Measurements from ENCODE around the gene KIF1C.
"Not testable (repeated sequence)": the region's sequence is repeated elsewhere in the genome, so short reads cannot be mapped to it uniquely, and the experiment has no call there.

Gene KIF1C

DNA sequence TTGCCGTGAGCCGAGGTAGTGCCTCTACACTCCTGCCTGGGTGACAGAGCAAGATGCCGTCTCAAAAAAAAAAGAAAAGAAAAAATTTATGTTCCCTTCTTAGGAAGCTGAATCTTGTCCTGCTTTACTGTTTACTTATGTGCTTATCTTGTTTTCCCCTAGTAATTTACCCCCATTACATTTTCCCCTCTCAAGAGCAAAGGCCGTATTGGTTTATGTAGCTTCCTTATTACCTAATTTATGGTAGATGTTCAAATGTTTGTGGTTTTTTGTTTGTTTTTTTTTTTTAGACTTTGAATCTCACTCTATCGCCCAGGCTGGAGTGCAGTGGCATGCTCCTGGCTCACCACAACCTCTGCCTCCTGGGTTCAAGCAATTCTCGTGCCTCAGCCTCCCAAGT is 47.7 kb downstream of the KIF1C start:
- DNase-seq (ENCODE audit: low spot score) = no peak

DNA sequence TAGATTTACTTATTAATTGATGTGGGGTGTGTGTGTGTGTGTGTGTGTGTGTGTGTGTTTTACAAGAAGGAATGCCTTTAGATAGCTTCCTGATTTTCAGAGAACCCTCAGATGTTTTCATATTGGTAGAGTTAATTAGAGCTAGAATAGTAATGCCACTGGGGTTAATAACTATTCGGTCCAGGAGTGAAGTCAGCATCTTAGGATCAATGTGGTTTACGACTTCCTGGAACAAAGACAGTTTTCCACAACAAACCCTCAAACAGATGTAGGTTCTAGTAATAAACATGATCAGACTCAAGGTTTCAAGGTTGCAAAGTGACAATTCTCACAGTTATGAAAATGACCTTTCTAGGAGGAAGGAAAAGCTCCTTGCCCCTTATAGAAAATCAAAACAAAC is 49.7 kb downstream of the KIF1C start:
- no peak for DNase-seq (ENCODE audit: low spot score)

DNA sequence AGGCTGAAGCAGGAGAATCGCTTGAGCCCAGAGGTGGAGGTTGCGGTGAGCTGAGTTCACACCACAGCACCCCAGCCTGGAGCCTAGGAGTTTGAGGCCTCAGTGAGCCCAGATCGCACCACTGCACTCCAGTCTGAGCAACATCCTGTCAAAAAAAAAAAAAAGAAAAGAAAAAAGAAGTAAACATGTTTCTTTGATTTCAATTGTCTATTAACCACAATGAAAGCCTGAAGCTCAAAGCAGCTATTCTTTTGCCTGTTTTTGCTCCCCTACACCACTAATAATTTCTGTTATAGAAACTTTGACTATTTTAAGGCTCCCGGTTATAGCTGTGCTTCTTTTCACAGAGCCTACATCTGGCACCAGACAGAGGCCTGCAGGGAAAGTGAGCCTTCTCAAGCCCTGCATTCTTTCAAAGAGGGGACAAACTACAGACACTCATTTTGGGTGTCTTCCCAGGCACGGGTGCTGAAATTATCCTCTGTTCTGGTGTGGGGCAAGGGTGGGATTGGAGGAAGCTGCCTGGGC is 51.6 kb downstream of the KIF1C start:
- no peak for DNase-seq (ENCODE audit: low spot score)

DNA sequence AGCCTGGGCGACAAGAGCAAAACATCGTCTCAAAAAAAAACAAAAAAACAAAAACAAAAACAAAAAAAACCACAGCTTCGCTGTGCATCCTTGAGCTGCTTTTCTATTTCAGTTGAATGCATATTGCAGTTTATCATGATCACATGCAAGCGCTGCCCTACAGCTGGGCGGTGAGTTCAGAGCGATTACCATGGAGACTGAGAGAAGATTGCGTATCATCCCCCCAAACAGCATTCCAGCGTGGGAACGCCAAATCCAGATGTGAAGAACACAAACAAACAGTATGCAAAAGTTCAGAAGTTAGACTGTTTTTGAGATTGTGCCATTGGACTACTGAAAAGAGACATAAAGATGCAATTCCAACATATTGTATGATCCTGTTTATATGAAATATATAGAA is 52.5 kb downstream of the KIF1C start:
- no peak for DNase-seq (ENCODE audit: low spot score)

DNA sequence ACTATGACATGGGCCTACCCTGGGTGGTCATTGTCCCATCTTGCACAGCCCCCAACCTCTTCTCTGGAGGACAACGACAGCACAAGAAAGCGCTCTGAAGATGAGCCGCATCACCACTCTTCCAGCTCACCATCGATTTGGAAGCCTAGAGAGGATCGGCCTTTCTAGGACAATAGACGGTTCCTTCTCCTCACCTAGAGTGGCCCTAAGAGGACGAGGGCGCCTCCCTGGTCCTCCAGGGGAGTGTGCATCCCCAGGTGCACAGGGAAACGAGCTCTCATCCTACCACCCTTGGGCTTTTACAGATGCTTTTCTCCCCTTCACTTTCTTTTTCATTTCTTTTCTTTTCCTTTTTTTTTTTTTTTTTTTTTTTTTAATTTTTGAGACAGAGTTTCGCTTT is 57.8 kb downstream of the KIF1C start:
- no peak for DNase-seq (ENCODE audit: low spot score)

DNA sequence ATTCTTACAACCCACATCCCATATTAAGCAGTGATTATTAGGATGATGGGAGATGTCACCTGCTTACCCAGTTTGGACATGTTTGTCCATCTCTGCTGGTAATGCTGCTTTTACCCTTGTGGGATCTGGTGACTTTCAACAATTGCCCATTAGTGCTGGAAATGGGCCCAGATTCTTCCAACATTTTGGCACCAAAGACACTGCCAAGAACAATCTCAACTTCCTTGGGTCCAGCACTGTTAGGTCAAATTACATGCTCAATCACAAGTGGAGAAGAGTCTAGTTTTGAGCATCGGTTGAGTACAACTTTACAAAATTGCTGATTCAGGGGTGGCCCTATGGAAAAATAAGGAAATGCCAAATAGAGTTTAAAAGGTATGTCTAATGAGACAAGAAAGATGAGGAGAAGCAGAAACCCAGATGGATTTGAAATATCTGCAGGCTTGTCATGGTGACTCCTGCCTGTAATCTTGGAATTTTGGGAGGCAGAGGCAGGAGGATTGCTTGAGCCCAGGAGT is 67.5 kb downstream of the KIF1C start:
- no peak for DNase-seq (ENCODE audit: low spot score)

DNA sequence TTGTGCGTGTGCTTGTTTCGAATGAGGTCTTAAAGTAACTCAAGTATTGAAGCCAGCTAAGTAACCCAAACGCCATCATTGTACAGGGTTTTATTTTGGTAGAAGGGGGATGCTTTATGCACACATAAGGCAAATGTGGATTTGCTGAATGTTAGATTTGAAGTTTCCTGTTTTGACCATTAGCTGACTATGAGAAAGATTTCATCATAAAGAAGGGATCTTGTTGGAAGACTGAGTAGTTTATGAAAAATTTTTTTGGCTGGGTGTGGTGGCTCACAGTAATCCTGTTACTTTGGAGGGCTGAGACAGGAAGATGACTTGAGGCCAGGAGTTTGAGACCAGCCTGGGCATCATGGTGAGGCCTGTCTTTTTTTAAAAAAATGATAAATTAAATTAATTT is 70.5 kb downstream of the KIF1C start:
- no peak for DNase-seq (ENCODE audit: low spot score)

DNA sequence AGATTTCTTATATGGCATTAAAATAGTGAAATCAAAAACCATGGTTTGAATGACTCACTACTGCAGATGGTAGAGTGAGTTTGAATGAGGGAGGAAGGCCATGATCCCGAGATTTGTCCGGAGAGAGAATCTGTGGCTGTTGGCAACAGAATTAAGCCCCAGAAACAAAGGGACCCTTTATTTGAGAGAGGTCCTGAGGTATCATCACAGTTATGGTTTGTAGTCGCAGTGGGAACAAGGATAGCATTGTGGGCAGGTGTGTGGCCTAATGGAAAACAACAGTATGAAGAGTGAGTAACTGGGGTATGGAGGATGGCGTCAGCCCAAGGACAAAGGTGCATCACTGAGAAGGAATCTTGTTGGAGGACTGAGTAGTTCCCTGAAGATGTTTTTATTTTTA is 72.0 kb downstream of the KIF1C start:
- DNase-seq (ENCODE audit: low spot score) = no peak

DNA sequence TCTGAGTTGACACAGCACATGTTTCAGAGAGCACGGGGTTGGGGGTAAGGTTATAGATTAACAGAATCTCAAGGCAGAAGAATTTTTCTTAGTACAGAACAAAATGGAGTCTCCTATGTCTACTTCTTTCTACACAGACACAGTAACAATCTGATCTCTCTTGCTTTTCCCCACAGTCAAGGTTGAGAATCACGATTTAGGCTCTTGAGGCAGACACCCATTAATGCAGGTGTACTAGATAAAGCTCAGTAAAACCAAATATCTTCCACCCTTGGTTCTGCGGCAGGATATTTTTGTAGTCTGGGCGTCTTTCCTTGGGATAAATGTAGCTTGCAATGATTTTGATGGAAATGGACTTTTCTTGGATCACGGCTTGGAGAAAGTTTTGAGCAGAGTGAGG is 77.7 kb downstream of the KIF1C start:
- not testable (repeated sequence) for DNase-seq (ENCODE audit: low spot score)

DNA sequence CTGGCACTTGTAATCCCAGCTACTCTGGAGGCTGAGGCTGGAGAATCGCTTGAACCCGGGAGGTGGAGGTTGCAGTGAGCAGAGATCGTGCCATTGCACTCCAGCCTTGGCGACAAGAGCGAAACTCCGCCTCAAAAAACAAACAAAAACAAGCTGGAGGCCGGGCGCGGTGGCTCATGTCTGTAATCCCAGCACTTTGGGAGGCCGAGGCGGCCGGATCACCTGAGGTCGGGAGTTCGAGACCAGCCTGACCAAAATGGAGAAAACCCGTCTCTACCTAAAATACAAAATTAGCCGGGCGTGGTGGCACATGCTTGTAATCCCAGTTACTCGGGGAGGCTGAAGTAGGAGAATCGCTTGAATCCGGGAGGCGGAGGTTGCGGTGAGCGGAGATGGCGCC is 79.5 kb downstream of the KIF1C start:
- not testable (repeated sequence) for DNase-seq (ENCODE audit: low spot score)

DNA sequence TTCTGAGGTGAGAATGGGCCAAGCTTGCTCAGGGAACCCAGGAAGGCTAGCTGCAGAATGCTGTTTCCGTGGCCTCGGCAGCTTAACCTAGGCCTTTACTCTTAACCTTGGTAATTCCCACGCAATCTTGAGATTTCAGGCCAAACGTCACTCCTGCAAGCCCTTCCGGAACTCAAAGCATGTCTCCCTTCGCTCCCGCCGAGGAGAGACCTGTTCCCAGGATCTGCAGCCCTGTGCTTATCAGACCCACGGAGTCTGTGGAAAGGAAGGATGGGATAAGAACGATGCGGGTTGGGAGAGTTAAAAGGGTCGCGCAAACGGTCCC is 80.0 kb downstream of the KIF1C start:
- DNase-seq (ENCODE audit: low spot score) = no peak

Measured in activated CD4-positive, alpha-beta T cell treated with anti-CD3 and anti-CD28 coated beads, Interleukin-2, Interleukin-4, amounts not matched to agents 100 ng/mL and 50 ng/mL, durations not matched to agents 16 hours and 8 hours (primary cell).